ENCODE data around the gene MAP7.
A peak's percentile ranks its signal among the peaks of the same experiment; 100 is the strongest.

The MAP7 gene

DNA sequence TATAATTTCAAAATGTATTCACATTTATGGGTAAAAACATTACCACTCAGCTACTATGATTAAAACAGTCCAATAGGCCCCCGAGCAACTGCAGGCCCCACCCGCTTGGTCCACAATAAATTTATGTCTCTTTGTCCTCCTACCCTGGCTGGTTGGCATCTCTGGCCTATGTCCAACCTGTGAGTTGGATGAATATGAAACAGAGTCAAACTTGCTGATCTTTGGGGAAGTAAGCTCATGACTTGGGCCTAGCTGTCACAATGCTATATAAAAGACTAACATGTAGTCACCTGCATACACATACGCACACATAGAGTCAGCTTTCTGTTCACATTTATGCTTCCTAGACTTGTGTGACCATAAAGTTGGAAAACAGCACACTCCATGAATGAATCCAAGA, 20.5 kb downstream of the MAP7 start:
- DNase-seq (ENCODE audit: low read depth in 2 of 2) = no peak

GRCh38 chr6:136528477-136528876, 21.7 kb downstream of the MAP7 start:
- DNase-seq (ENCODE audit: low read depth in 2 of 2) = no peak

DNA sequence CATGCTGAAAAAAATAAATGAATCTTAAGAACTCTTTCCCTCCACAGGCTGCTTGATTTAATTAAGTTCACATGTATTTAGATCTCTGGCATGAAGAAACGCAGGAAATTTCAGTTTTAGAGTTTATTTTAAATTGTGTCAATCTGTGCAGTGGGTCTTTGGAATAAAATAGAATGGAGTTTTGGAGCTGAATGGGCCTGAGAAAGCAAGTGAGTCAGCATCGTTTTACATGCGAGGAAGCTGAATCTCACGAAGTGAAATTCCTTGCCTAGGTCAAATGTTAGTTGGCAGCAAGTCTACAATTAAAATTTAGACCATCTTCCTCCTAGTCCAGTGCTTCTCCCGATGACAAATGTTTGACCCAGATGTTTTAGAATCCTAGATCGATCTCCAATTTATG, 22.4 kb downstream of the MAP7 start:
- DNase-seq (ENCODE audit: low read depth in 2 of 2) = no peak

DNA sequence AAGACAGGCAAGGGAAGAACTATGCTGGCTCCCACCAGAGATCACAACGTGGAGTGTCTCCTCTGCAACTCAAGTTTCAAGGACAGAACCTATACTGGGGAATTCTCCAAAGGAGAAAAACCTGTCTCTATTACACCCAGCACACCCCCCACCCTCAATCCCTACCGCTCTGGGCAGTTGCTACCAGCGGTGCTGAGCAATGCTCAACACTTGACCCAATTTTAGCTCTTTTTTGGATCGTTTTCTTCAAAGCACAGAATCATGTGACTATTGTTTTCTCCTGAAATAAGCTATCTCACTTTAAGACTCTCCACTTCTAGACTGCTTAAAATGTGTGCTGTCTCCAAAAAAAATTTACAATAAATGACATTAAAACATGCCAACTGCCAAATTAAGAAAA, 23.3 kb downstream of the MAP7 start:
- DNase-seq (ENCODE audit: low read depth in 2 of 2) = no peak

DNA sequence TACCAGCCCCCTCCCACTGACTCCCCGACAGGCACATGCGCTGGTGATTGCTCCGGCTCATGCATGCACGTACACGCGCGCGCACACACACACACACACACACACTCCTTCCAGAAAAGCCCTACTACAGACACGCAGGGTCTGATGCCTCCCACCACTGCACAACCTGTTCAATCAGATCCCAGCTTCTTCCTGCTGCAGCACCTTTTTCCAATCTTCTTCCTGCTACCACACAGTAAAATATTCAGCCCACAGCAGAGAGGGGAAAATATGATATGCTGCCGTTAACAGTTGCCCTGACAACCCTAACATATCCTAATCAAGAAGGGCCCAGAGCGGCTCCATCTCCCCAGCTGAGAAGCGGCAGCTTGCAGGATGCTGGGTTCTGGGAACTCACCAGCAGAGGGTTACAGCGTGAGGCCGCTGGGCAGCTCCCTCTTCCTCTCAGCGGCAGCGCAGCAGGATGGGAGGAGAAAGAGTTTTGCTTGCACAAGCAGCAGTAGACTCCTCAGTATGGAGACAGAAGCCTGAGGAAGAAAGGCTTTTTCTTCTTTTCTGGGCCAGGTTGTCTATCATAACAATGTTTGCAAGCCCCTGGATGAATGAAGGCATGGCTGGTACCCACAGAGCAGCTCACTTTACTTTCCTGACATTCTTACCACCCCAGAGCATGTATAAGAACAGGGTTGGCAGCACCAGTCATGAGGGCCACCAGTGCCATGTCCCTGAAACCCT, 23.9 kb downstream of the MAP7 start:
- DNase-seq (ENCODE audit: low read depth in 2 of 2) = peak in 1 of 2 donors; percentile 8

GRCh38 chr6:136525586-136526195, 24.5 kb downstream of the MAP7 start:
- DNase-seq (ENCODE audit: low read depth in 2 of 2) = no peak

DNA sequence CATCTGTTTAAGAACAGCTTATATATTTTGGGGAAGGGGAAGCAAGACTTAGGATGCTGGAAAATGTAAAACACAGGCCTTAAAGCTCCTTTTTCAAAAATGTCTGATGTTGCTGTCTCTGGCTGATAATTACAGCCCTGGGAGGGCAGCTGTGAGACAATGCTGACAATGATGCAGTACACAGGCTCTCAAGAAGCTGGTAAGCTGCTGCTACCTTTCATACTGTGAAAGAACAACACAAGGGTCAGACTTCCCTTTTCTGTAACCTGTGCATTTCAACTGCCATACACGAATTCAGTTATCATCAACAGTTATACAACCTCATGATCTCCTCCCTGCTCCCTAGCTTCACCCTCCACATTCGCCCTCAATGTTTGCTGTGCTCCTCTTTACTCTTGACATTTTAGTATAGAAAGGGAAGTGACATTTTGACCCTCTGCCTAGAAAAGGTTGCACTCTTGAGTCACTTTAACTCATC, 25.2 kb downstream of the MAP7 start:
- DNase-seq (ENCODE audit: low read depth in 2 of 2) = no peak

- no peak for DNase-seq (ENCODE audit: low read depth in 2 of 2)
Measured at GRCh38 chr6:136524339-136524935, 25.8 kb downstream of the MAP7 start.

- DNase-seq (ENCODE audit: low read depth in 2 of 2) = no peak
Measured at GRCh38 chr6:136523196-136523595, 27.0 kb downstream of the MAP7 start.

GRCh38 chr6:136522636-136523035, 27.6 kb downstream of the MAP7 start:
- no peak for DNase-seq (ENCODE audit: low read depth in 2 of 2)

DNA sequence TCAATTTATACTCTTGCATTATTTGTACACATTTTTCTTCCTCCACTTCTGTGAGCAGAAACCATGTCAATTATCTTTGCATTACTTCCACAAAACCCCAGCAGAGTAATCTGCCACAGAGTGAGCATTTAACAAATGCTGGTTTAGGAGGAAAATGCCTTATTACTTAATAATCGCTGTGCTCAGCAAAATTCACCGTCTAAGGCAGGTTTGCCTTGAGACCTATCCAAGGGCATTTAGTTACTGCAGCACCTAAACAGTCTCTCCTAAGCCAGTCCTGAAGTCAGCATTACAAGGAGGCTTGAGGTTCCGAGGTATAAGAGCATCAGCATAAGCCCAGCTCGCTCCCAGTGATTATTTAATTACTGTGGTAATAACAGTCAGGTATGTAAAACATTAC, 28.3 kb downstream of the MAP7 start:
- no peak for DNase-seq (ENCODE audit: low read depth in 2 of 2)

GRCh38 chr6:136521427-136521826, 28.8 kb downstream of the MAP7 start:
- no peak for DNase-seq (ENCODE audit: low read depth in 2 of 2)

GRCh38 chr6:136520517-136520916, 29.7 kb downstream of the MAP7 start:
- no peak for DNase-seq (ENCODE audit: low read depth in 2 of 2)

DNA sequence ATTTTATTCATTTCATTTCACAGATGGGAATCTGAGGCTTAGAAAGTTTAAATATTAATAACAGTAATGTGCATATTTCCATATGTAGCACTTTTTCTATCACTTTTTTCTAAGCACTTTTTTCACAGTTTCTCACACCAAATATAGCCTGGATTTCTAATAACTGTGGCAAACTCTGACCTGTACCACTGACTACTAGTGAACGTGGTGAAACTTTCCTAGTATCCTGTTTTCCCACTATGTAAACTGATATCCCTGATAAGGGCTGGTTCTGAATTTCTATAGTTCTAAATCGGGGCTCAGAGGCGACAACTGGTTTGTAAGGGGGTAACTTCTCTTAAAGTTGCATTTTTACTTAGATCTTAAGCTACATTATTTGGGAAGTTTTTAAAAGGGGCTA, 32.6 kb downstream of the MAP7 start:
- no peak for DNase-seq (ENCODE audit: low read depth in 2 of 2)

DNA sequence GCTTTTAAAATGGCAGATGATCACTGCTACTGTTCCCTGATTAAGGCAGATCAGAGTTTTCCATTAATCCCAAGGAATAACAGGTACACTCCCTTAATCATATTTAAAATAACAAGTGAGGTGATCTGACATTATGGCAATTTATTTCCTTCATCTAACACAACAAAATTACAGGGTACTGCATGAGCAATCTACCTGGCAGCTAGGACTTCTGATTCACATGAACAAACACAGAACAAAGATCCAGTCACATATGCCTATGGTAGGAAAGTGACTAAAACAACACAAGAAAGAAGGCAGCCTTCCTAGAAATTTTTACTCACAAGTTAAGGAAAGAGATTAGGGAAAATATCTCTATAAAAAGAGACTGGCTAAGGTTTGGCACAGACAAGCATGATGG, 33.2 kb downstream of the MAP7 start:
- no peak for DNase-seq (ENCODE audit: low read depth in 2 of 2)

GRCh38 chr6:136514591-136514990, 35.6 kb downstream of the MAP7 start:
- DNase-seq (ENCODE audit: low read depth in 2 of 2) = no peak

- no peak for DNase-seq (ENCODE audit: low read depth in 2 of 2)
Measured at GRCh38 chr6:136511926-136512325, 38.3 kb downstream of the MAP7 start.

DNA sequence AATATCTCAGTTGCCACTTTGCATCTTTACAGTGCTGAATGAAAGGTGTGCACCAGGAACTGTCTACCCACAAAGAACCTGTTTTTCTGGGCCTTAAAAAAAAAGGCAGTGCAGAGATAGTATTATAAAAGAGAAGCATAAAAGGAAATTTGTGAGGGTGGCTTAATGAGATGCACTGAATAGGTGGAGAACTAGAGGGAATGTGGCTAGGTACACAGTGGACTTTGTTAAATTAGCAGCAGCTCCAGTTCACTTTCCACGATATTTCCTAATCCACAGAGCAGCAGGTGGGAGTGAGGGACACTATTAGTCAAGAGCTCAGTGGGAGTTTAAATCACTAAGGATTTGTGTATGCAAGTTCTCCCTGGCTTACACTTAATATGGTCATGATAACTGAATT, 38.8 kb downstream of the MAP7 start:
- DNase-seq (ENCODE audit: low read depth in 2 of 2) = no peak

DNA sequence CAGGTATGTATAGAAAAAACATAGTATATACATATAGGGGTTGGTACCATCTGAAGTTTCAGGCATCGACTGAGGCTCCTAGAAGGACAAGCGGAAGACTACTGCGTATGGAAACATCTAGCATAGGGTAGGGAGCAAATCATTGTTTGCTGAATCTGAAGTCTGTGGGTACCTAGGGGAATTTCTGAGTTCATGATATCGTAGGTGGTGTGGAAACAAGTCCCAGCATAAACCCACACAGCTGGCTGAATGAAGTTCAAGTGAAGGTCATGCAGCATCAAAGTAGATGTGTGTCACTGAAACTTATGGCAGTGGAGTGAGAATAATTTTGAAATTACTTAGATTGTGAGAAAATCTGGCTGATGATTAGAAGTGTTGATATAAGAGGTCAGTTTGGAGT, 39.4 kb downstream of the MAP7 start:
- DNase-seq (ENCODE audit: low read depth in 2 of 2) = no peak

DNA sequence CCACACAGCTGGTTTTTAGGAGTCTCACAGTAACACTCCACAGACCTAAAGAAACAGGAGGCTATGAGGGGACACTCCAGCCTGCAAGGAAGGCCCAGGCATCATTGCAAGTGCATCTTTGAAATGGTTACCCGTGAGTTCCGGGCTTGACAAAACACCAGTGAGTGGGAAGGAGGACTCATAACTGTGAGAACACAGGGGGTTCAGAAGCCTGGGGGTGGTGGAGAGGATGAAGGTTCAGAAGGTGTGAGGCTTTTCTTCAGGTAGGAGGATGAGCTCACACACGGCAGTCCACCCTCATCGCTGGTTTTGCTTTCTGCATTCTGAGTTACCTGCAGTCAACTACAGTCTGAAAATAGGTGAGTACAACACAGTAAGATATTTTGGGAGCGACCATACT, 39.9 kb downstream of the MAP7 start:
- DNase-seq (ENCODE audit: low read depth in 2 of 2) = no peak

- DNase-seq (ENCODE audit: low read depth in 2 of 2) = no peak
Measured at GRCh38 chr6:136508725-136509392, 41.4 kb downstream of the MAP7 start.

DNA sequence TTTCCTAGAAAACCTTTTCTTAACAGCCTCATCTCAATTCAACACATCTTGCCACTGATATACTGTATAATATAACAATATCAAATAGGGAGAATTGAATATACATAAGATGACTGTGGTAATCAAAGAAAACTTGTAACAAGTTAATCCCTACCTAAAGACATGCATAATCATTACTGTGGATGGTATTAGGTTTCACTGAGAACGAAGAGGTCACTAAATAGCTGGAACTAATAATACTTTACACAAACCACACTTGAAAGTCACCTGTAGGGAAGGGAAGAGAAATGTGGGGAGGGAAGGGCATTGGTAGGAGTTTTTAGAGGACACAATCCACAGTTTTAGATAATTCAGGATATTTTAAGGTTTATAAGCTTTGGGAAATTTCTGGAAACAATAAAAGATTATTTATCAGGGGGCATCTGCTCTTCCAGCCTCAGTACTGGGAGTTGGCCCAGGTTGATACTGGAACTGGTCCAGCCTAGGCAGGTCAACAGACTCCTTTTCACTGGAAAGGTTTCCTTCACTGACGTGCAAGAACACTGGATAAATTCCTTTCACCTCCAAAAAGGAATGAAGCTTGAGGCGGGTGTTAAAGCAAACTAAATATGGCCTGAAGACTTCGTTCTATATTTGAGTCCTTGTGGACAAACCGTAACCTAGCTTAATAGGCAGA, 44.0 kb downstream of the MAP7 start:
- no peak for DNase-seq (ENCODE audit: low read depth in 2 of 2)

Measured in stimulated activated CD8-positive, alpha-beta memory T cell treated with anti-CD3 and anti-CD28 coated beads, Interleukin-2, amount 100 ng/mL, for 1 hour (primary cell).